Gastroesophageal sphincter (tissue), 4 donors: ENCODE measurements around the gene SPINK8. TPM values are rescaled to one million over a fixed set of nuclear protein-coding genes. Genes with fewer than 3 reads are reported as not detected.

Experiments used
- ATAC-seq: fragments of 150-250 bp; one replicate; pipeline ENCODE4 v1.9.1; 2016; ENCODE audit warnings: mild to moderate bottlenecking, moderate library complexity
- H3K27ac ChIP-seq, 4 donors: fragments of 200-600 bp; sonication (generic) in 3 of 4; 1 replicate in 3 of 4; 2 replicates in 1 of 4; pipeline ENCODE4 v1.5.1; 2016 to 2019
- H3K27me3 ChIP-seq: fragments of 200-600 bp; sonication (generic); one replicate; pipeline ENCODE4 v1.5.1; 2019
- H3K36me3 ChIP-seq, 2 donors: fragments of 200-600 bp; sonication (generic); one replicate each; pipeline ENCODE4 v1.5.1; 2019; ENCODE audit warnings: control low read depth in 1 of 2
- H3K4me1 ChIP-seq, 3 donors: fragments of 200-600 bp; sonication (generic); 1 replicate in 2 of 3; 2 replicates in 1 of 3; pipeline ENCODE4 v1.5.1; 2016 to 2019; ENCODE audit warnings: control low read depth in 2 of 3
- H3K4me3 ChIP-seq, 2 donors: fragments of 200-600 bp; sonication (generic); one replicate each; pipeline ENCODE4 v1.5.1; 2019; ENCODE audit warnings: mild to moderate bottlenecking in 1 of 2, moderate library complexity in 1 of 2
- H3K9me3 ChIP-seq, 3 donors: fragments of 200-600 bp; sonication (generic); one replicate each; pipeline ENCODE4 v1.5.1; 2017 to 2019; ENCODE audit warnings: control low read depth in 2 of 3
- CTCF ChIP-seq, 4 experiments: fragments of 200-600 bp in 2 of 4; fragments of 450-650 bp in 2 of 4; sonication (generic) in 1 of 4; IDR thresholded peaks; one replicate each; pipeline ENCODE4 v1.5.1; 2017 to 2019; ENCODE audit warnings: antibody characterized with exemption in 4 of 4, mild to moderate bottlenecking in 2 of 4, moderate library complexity in 2 of 4
- EP300 ChIP-seq: sonication (generic); formaldehyde crosslinking; IDR thresholded peaks from one replicate; pipeline ENCODE4 v1.6.1; 2017; ENCODE audit warnings: antibody characterized with exemption, mild to moderate bottlenecking
- POLR2A ChIP-seq, 2 donors: fragments of 450-650 bp; IDR thresholded peaks; one replicate each; pipeline ENCODE4 v1.6.1; 2017; ENCODE audit warnings: antibody characterized with exemption in 2 of 2, mild to moderate bottlenecking in 2 of 2, moderate library complexity in 1 of 2
- POLR2AphosphoS5 ChIP-seq: sonication (generic); formaldehyde crosslinking; IDR thresholded peaks from one replicate; pipeline ENCODE4 v1.6.1; 2017; ENCODE audit warnings: antibody characterized with exemption
- WGBS, 2 donors: methylation state at CpG; one replicate each; pipeline ENCODE4 v1.1.5; 2018; ENCODE audit warnings: low coverage in 1 of 2; 5-methylcytosine and 5-hydroxymethylcytosine counted together
- small RNA-seq, 4 donors: library from RNA; depleted of rRNA; stranded (forward); fragments of <200 nt; gene quantifications; one replicate each; pipeline ENCODE3, GENCODE V24; 2016
- total RNA-seq, 4 donors: library from RNA; depleted of rRNA; stranded (reverse); fragments of >200 nt; gene quantifications; one replicate each; pipeline ENCODE4 v1.1.0, GENCODE V29; 2016

The SPINK8 gene
- total RNA-seq, 4 donors from 2014 or later = not detected

- Histone ChIP-seq H3K4me3 (no peak overlapping the region), H3K4me1 (peaks cover 0 to 5% (median 0%) of the 10 kb centered on the region in 3 donors), H3K27me3 (no peaks in the 10 kb centered on the region), H3K27ac (no peak overlapping the region), H3K9me3 (no peaks in the 10 kb centered on the region), H3K36me3 (peaks cover 0 to 65% of the 10 kb centered on the region in 2 donors)
- TF ChIP-seq POLR2AphosphoS5 = no peak
- no peak for TF ChIP-seq EP300
- TF ChIP-seq CTCF (IDR thresholded peaks at IDR 0.05) = no peak
- ATAC-seq = peak; percentile 11
- 69 to 73% methylated on average over 11 to 17 of the region's 23 CpGs for WGBS, 2 donors
Observed at GRCh38 chr3:48268936-48269561, 64.4 kb downstream of the SPINK8 start.

- Histone ChIP-seq H3K27me3 (no peaks in the 10 kb centered on the region), H3K9me3 (no peaks in the 10 kb centered on the region), H3K4me3 (no peak overlapping the region), H3K4me1 (peaks cover 0 to 1% (median 0%) of the 10 kb centered on the region in 3 donors), H3K36me3 (peaks cover 0 to 71% of the 10 kb centered on the region in 2 donors), H3K27ac (no peak overlapping the region)
- no peak for ATAC-seq
- TF ChIP-seq EP300 = no peak
- TF ChIP-seq POLR2A (IDR thresholded peaks at IDR 0.05) = no peak
- no peak for TF ChIP-seq POLR2AphosphoS5
- TF ChIP-seq CTCF (IDR thresholded peaks at IDR 0.05) = no peak
- WGBS, 2 donors = 71 to 82% methylated on average over 4 to 11 of the region's 13 CpGs
Observed at GRCh38 chr3:48268381-48268935, 65.0 kb downstream of the SPINK8 start.

GRCh38 chr3:48267782-48268181, 65.7 kb downstream of the SPINK8 start:
- H3K27me3 ChIP-seq = no peaks in the 10 kb centered on the region
- ATAC-seq = no peak
- peaks cover 0 to 77% of the 10 kb centered on the region in 2 donors for H3K36me3 ChIP-seq
- WGBS, 2 donors = 40% methylated on average over 2 of the region's 2 CpGs; no CpG with 5 or more reads in 1 of the 2 donors
- no peak overlapping the region for H3K27ac ChIP-seq
- H3K4me1 ChIP-seq = no peaks in the 10 kb centered on the region
- no peak for TF ChIP-seq CTCF (IDR thresholded peaks at IDR 0.05)
- TF ChIP-seq EP300 = no peak
- TF ChIP-seq POLR2A (IDR thresholded peaks at IDR 0.05) = no peak
- TF ChIP-seq POLR2AphosphoS5 = no peak
- no peaks in the 10 kb centered on the region for H3K9me3 ChIP-seq
- no peak overlapping the region for H3K4me3 ChIP-seq

- peaks cover 0 to 70% of the 10 kb centered on the region in 2 donors for H3K36me3 ChIP-seq
- no peaks in the 10 kb centered on the region for H3K9me3 ChIP-seq
- TF ChIP-seq EP300 (no peak), POLR2AphosphoS5 (no peak), POLR2A (IDR thresholded peaks at IDR 0.05) (no peak)
- WGBS, 2 donors = 100% methylated on average over 1 of the region's 1 CpG
- ATAC-seq = no peak
- no peak overlapping the region for H3K27ac ChIP-seq
- H3K4me3 ChIP-seq = no peak overlapping the region
- H3K4me1 ChIP-seq = no peaks in the 10 kb centered on the region
- H3K27me3 ChIP-seq = no peaks in the 10 kb centered on the region
Observed at GRCh38 chr3:48258530-48258929, 74.9 kb downstream of the SPINK8 start.

Small RNA genes lying within 50 kb of the gene (small RNA-seq; reads per million reads assigned to genes)
- gene MIR2115 (0 to 0.63 (median 0) reads per million in 4 donors), gene RF00019 (0 reads per million in 4 donors), gene RN7SL321P (0 reads per million in 4 donors)

Other genes starting within 250 kb of the SPINK8 start
- 1 to 10 TPM in 1 of 4 donors, under 1 TPM in 1, not detected in 2; 0.40 to 1.7 TPM for gene CDC25A, start 145.2 kb downstream of the SPINK8 start, total RNA-seq
- not detected for gene CAMP, start 110.2 kb downstream of the SPINK8 start, total RNA-seq
- gene ZNF589, start 92.6 kb downstream of the SPINK8 start, total RNA-seq = 10 to 100 TPM in 1 of 4 donors, 1 to 10 TPM in 3; 5.8 to 16.2 (median 8.0) TPM
- 10 to 100 TPM; 19.9 to 32.7 (median 29.5) TPM for gene NME6, start 32.3 kb downstream of the SPINK8 start, total RNA-seq
- not detected for gene FBXW12, start 38.6 kb upstream of the SPINK8 start, total RNA-seq
- 100 to 1,000 TPM; 125 to 186 (median 147) TPM for gene PLXNB1, start 96.4 kb upstream of the SPINK8 start, total RNA-seq
- 10 to 100 TPM; 10.2 to 32.6 (median 26.3) TPM for gene CCDC51, start 106.5 kb upstream of the SPINK8 start, total RNA-seq
- 100 to 1,000 TPM; 200 to 329 (median 260) TPM for gene TMA7, start 106.6 kb upstream of the SPINK8 start, total RNA-seq
- 1 to 10 TPM; 3.0 to 6.8 (median 5.2) TPM for gene ATRIP, start 113.1 kb upstream of the SPINK8 start, total RNA-seq
- gene SHISA5, start 170.5 kb upstream of the SPINK8 start, total RNA-seq = 100 to 1,000 TPM in 3 of 4 donors, 10 to 100 TPM in 1; 98.2 to 191 (median 122) TPM
- gene PFKFB4, start 223.1 kb upstream of the SPINK8 start, total RNA-seq = 1 to 10 TPM; 1.8 to 2.9 (median 2.4) TPM
- gene UCN2, start 230.1 kb upstream of the SPINK8 start, total RNA-seq = under 1 TPM in 1 of 4 donors, not detected in 3; 0.19 TPM